Measurements from ENCODE around the gene KNOP1. TPM values are rescaled to one million over a fixed set of nuclear protein-coding genes. Genes with fewer than 3 reads are reported as not detected.

Gene KNOP1, protein sequence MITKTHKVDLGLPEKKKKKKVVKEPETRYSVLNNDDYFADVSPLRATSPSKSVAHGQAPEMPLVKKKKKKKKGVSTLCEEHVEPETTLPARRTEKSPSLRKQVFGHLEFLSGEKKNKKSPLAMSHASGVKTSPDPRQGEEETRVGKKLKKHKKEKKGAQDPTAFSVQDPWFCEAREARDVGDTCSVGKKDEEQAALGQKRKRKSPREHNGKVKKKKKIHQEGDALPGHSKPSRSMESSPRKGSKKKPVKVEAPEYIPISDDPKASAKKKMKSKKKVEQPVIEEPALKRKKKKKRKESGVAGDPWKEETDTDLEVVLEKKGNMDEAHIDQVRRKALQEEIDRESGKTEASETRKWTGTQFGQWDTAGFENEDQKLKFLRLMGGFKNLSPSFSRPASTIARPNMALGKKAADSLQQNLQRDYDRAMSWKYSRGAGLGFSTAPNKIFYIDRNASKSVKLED
- total RNA-seq = 25.8 and 27.1 TPM in 2 replicates

DNA sequence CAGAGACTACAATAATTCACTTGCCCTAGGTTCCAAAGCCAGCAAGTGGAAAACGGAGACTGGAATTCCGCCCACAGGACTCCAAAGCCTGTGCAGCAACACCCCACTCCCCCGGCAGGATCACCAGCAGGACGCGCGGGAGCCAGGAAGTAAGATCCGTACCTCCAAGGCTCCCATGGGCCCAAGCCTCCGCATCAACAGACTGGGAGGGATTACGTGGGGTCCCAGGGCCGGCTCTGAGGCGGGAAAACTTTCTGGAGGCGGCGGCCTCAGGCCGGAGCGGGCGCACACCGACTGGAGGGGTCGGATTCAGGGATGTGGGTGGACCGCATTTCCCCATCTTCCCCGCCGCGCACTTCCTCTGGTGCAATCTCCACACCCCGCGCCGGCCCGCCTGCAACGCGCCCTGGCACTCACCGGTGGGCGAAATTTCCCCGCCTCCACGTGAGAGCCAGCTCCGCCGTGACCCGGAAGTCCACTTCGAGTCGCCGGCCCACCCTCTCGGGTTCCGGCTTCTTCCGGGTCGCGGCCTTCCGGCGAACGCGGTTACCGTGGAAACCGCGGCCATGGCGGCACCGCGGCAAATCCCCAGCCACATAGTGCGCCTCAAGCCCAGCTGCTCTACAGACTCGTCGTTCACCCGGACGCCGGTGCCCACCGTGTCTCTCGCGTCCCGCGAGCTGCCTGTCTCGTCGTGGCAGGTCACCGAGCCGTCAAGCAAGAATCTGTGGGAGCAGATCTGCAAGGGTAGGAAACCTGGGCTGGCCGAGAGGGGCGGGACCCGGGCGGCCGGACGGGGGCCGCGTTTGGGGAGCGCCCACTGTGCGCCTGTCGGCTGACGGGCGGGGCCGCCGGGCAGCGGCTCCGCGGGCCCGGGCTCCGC lies at the start of gene KNOP1, which contains the start of gene IQCK:
Gene KNOP1 (minus strand): TSS at position 487 of the 883 bp plus-strand sequence. CDS start 3,192 bp downstream, outside the sequence.
Gene IQCK (plus strand): TSS at position 531 of the 883 bp plus-strand sequence. CDS start 36 bp downstream, at position 567.

Other genes starting within 250 kb of the KNOP1 start
- gene GDE1, start 196.1 kb downstream of the KNOP1 start, total RNA-seq = 64.9 and 67.5 TPM in 2 replicates
- 25.0 and 28.2 TPM in 2 replicates for gene CCP110, start 194.3 kb downstream of the KNOP1 start, total RNA-seq
- gene VPS35L, start 162.5 kb downstream of the KNOP1 start, total RNA-seq = 73.0 and 74.0 TPM in 2 replicates
- 12.8 and 17.2 TPM in 2 replicates for gene IQCK, start within 50 bp of the KNOP1 start, total RNA-seq
- gene GPRC5B, start 166.6 kb upstream of the KNOP1 start, total RNA-seq = 23.5 and 23.8 TPM in 2 replicates

Measured in thoracic aorta endothelial cell (primary cell).